ENCODE measurements around the gene TRMT112.
A peak's percentile ranks its signal among the peaks of the same experiment; 100 is the strongest.

TRMT112 gene

DNA sequence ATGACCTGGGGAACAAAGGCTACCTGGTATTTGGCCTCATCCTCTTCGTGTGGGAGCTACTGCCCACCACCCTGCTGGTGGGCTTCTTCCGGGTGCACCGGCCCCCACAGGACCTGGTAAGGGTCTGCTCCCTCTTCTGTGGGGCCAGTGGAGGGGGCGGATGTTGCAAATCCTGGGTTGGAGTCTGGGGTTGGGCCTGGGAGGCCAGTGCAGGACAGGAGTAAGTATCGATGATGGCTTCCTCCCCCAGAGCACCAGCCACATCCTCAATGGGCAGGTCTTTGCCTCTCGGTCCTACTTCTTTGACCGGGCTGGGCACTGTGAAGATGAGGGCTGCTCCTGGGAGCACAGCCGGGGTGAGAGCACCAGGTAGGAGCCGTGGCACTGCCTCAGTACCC is 29.0 kb downstream of the TRMT112 start:
- H3K9me3 Mint-ChIP-seq, result no peaks in the 10 kb centered on the region
- H3K27ac Mint-ChIP-seq, result no peak overlapping the region
- peaks cover 42% of the 10 kb centered on the region for H3K27me3 Mint-ChIP-seq (ENCODE audit: low read depth, poor library complexity)
- no peak overlapping the region for H3K4me3 Mint-ChIP-seq
- TF ChIP-seq, protein P1, sequence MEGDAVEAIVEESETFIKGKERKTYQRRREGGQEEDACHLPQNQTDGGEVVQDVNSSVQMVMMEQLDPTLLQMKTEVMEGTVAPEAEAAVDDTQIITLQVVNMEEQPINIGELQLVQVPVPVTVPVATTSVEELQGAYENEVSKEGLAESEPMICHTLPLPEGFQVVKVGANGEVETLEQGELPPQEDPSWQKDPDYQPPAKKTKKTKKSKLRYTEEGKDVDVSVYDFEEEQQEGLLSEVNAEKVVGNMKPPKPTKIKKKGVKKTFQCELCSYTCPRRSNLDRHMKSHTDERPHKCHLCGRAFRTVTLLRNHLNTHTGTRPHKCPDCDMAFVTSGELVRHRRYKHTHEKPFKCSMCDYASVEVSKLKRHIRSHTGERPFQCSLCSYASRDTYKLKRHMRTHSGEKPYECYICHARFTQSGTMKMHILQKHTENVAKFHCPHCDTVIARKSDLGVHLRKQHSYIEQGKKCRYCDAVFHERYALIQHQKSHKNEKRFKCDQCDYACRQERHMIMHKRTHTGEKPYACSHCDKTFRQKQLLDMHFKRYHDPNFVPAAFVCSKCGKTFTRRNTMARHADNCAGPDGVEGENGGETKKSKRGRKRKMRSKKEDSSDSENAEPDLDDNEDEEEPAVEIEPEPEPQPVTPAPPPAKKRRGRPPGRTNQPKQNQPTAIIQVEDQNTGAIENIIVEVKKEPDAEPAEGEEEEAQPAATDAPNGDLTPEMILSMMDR (IDR thresholded peaks at IDR 0.05), result no peak
- no peaks in the 10 kb centered on the region for H3K36me3 Mint-ChIP-seq (ENCODE audit: low read depth)
- peaks cover 14% of the 10 kb centered on the region for H3K4me1 Mint-ChIP-seq
- DNase-seq, result no peak

DNA sequence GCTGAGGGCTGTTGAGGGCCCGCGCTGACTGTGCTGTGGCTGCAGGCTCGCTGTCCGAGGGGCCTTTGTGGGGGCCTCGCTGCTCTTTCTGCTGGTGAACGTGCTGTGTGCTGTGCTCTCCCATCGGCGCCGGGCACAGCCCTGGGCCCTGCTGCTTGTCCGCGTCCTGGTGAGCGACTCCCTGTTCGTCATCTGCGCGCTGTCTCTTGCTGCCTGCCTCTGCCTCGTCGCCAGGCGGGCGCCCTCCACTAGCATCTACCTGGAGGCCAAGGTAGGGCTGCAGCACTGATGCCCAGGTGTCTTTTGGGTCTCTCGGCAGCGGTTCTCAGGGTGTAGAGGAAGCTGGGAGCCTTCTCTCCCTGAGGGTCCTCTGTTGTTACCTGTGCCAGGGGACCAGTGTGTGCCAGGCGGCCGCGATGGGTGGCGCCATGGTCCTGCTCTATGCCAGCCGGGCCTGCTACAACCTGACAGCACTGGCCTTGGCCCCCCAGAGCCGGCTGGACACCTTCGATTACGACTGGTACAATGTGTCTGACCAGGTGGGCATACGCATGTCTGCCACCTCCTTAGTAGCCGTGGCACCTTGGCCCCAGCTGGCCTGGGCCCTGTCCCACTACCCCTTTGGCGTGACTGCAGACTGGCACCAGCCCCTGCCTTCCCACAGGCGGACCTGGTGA is 29.5 kb downstream of the TRMT112 start:
- no peaks in the 10 kb centered on the region for H3K36me3 Mint-ChIP-seq (ENCODE audit: low read depth)
- TF ChIP-seq, protein P1 (IDR thresholded peaks at IDR 0.05), result no peak
- H3K27ac Mint-ChIP-seq, result no peak overlapping the region
- no peaks in the 10 kb centered on the region for H3K9me3 Mint-ChIP-seq
- H3K4me3 Mint-ChIP-seq, result no peak overlapping the region
- H3K27me3 Mint-ChIP-seq (ENCODE audit: low read depth, poor library complexity), result peaks cover 37% of the 10 kb centered on the region
- peaks cover 17% of the 10 kb centered on the region for H3K4me1 Mint-ChIP-seq
- no peak for DNase-seq

DNA sequence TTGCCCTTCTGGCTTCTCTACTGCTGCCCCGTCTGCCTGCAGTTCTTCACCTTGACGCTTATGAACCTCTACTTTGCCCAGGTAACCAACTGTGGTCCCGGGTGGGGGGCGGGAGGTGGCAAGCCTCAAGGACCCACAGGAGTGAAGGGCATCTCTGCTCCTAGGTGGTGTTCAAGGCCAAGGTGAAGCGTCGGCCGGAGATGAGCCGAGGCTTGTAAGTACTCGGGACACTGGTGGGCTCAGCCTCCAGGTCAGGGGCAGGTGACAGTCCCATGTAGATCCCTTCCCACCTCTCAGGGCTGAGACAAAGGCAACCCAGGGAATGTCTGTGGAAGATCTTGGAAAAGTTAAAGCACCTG is 30.6 kb downstream of the TRMT112 start:
- Mint-ChIP-seq H3K4me3 (peak overlapping the region; percentile 82), H3K27me3 (ENCODE audit: low read depth, poor library complexity) (peaks cover 30% of the 10 kb centered on the region), H3K36me3 (ENCODE audit: low read depth) (peaks cover 5% of the 10 kb centered on the region), H3K9me3 (no peaks in the 10 kb centered on the region), H3K4me1 (peaks cover 19% of the 10 kb centered on the region), H3K27ac (no peak overlapping the region)
- DNase-seq, result no peak
- TF ChIP-seq, protein P1 (IDR thresholded peaks at IDR 0.05), result no peak

DNA sequence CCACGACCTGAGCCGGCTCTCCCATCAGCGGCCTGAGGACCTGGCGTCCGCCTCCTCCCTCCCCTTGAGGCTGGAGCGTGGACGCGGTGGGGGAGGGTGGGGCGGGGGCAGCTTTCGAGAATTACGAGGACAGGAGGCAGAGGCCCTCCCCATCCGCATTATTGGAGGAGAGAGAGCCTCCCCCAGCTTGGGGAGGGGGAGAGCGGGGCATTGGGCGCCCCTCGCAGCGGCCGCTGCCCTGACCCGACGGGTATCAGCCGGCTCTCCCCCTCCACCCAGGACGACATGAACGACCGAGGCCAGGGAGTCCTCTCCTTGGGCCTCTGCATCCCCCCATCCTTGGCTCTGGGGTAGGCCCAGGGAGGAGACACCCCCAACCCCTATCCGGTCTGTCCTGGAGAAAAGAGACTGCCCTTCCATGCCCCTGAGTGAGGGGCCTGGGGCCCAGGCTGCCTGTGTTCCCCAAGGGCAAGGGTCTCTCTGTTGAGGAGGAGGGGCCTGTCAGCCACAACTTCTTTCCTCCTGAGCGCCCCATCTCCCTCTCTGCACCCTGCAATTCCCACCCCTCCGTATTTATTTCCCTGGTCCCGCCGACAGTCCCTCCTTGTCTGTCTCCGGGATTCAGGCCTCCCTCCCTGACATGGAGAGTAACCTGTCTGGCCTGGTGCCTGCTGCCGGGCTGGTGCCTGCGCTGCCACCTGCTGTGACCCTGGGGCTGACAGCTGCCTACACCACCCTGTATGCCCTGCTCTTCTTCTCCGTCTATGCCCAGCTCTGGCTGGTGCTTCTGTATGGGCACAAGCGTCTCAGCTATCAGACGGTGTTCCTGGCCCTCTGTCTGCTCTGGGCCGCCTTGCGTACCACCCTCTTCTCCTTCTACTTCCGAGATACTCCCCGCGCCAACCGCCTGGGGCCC is 31.2 kb downstream of the TRMT112 start:
- no peak for DNase-seq
- Mint-ChIP-seq H3K36me3 (ENCODE audit: low read depth) (peaks cover 11% of the 10 kb centered on the region), H3K9me3 (no peaks in the 10 kb centered on the region), H3K27ac (no peak overlapping the region), H3K27me3 (ENCODE audit: low read depth, poor library complexity) (peaks cover 28% of the 10 kb centered on the region), H3K4me1 (peaks cover 19% of the 10 kb centered on the region), H3K4me3 (peak overlapping the region; percentile 82)
- TF ChIP-seq, protein P1 (IDR thresholded peaks at IDR 0.05), result no peak

DNA sequence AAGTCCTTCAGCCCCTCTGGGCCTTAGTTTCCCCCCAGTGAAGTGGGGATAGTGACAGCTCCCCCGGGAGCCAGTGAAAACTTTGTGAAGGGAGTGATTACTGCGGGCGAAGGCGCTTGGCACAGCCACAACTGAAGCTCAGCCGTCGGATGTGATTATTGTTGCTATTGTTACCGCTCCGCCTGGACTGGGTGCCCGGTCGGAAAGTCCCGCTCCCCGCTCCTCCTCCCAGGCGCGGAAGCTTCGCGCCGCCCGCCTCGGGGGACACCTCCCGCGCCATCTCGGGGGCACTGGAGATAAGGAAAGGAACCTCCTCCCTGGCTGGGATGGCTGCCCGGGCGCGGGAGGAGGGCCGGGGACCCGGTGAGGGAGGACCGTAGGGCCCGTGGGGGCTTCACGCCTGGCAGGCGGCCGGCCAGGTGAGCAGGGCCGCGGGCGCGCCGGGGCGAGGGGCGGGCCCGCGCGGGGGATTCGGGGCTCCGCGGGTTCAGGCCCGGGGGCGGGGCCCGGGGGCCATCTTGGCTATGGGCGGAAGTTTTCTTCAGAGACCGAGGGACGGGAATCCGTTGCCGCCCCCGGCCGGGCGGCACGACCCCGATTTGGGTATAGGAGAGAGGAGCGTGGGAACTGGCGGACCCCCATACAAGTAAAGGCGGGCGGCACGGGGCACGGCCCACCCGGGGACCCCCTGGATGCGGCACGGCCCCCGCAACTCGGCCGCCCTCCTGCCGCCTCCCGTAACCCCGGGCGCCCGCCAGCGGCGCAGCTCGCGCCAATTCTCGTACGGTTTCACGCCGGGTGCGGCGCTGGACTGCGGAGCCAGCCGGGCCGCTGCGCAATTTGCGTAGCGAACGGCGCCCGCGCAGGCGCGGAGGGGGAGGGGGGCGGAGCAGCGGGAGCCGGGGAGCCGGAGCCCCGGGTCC is 32.1 kb downstream of the TRMT112 start, which contains the start of gene GPR137:
Gene GPR137 (plus strand): TSS at position 887 of the 923 bp plus-strand sequence. CDS start 677 bp downstream, outside the sequence.
- H3K27ac Mint-ChIP-seq, result peak within 1 kb of the TSS; percentile 79
- peaks cover 19% of the 10 kb centered on the region for H3K27me3 Mint-ChIP-seq (ENCODE audit: low read depth, poor library complexity)
- H3K4me1 Mint-ChIP-seq, result peaks cover 14% of the 10 kb centered on the region
- TF ChIP-seq, protein P1 (IDR thresholded peaks at IDR 0.05), result no peak
- H3K4me3 Mint-ChIP-seq, result peak within 1 kb of the TSS; percentile 88
- peak; percentile 92 for DNase-seq
- H3K36me3 Mint-ChIP-seq (ENCODE audit: low read depth), result peaks cover 14% of the 10 kb centered on the region
- H3K9me3 Mint-ChIP-seq, result no peaks in the 10 kb centered on the region
